Caco-2 (cell line): Measurements from ENCODE around the gene MBOAT7. TPM values are rescaled to one million over a fixed set of nuclear protein-coding genes. Genes with fewer than 3 reads are reported as not detected.

Source experiments
- BruUV-seq: library from RNA; stranded (reverse); fragments of 400-500 nt; replicated peaks from 2 replicates; lab custom pipeline; 2021; lab: Mats Ljungman, UMichigan
- CTCF ChIA-PET: fragments of 300-600 bp; sonication (Branson Sonifier 250); formaldehyde crosslinking; loops from one replicate; lab custom pipeline; 2022; ENCODE audit warnings: antibody characterized with exemption; lab: Charles Lee
- POLR2A ChIA-PET: fragments of 300-600 bp; sonication (Branson Sonifier 250); formaldehyde crosslinking; loops from one replicate; lab custom pipeline; 2022; ENCODE audit warnings: antibody characterized with exemption; lab: Charles Lee
- DNase-seq, 2 experiments: peaks; one replicate each; pipeline versions ENCODE4 v3.0.0 to v3.0.0-alpha.2; 2020 to 2022
- H3K27me3 ChIP-seq: replicated peaks from 2 replicates; pipeline ENCODE4 v1.6.0; 2011; ENCODE audit warnings: low read length; ENCODE audit not compliant: control insufficient read depth, insufficient read depth
- H3K36me3 ChIP-seq: 2 replicates; pipeline ENCODE4 v1.5.1; 2011; ENCODE audit warnings: low read length; ENCODE audit not compliant: control insufficient read depth, insufficient read depth
- H3K4me1 ChIP-seq: fragments of 250-450 bp; sonication (Bioruptor Pico); 2 replicates; pipeline ENCODE4 v1.5.1; 2020; ENCODE audit warnings: mild to moderate bottlenecking
- H3K4me3 ChIP-seq: 2 replicates; pipeline ENCODE4 v1.5.1; 2011; ENCODE audit warnings: low read depth, mild to moderate bottlenecking, control low read depth, low read length
- H3K9me3 ChIP-seq: fragments of 250-450 bp; sonication (Bioruptor Pico); 2 replicates; pipeline ENCODE4 v1.5.1; 2020; ENCODE audit warnings: mild to moderate bottlenecking, moderate library complexity
- H3K27ac Mint-ChIP-seq: one replicate; pipeline ENCODE4 v1.8.0; 2022; ENCODE audit warnings: mixed read lengths; ENCODE audit not compliant: unreplicated experiment
- H3K27me3 Mint-ChIP-seq: one replicate; pipeline ENCODE4 v1.8.0; 2022; ENCODE audit warnings: mixed read lengths; ENCODE audit not compliant: insufficient read depth, unreplicated experiment
- H3K36me3 Mint-ChIP-seq: one replicate; pipeline ENCODE4 v1.8.0; 2022; ENCODE audit warnings: mild to moderate bottlenecking, mixed read lengths; ENCODE audit not compliant: insufficient read depth, unreplicated experiment
- H3K4me1 Mint-ChIP-seq: one replicate; pipeline ENCODE4 v1.8.0; 2022; ENCODE audit warnings: low read depth, mixed read lengths; ENCODE audit not compliant: unreplicated experiment
- H3K4me3 Mint-ChIP-seq: one replicate; pipeline ENCODE4 v1.8.0; 2022; ENCODE audit warnings: mild to moderate bottlenecking, moderate library complexity, mixed read lengths; ENCODE audit not compliant: unreplicated experiment
- H3K9me3 Mint-ChIP-seq: one replicate; pipeline ENCODE4 v1.8.0; 2022; ENCODE audit warnings: mixed read lengths; ENCODE audit not compliant: unreplicated experiment
- intact Hi-C: fragments of 100-400 bp; cut with micrococcal nuclease; formaldehyde crosslinking; loops from one replicate; pipeline ENCODE4 v1.10.0; 2022; ENCODE audit not compliant: unreplicated experiment
- total RNA-seq: library from RNA; stranded (reverse); gene quantifications from 2 replicates; pipeline ENCODE4 v1.2.3, GENCODE V29; 2022
- TF ChIP-seq, protein P1 (sequence below), 2 experiments: fragments of 200-600 bp in 1 of 2; IDR thresholded peaks; 1 replicate in 1 of 2; 2 replicates in 1 of 2; pipeline versions ENCODE4 v1.5.1 to v1.8.0; 2011 to 2022; ENCODE audit warnings: antibody characterized with exemption in 1 of 2, control low read depth in 1 of 2, inconsistent platforms in 1 of 2, low read depth in 1 of 2, low read length in 1 of 2, mild to moderate bottlenecking in 1 of 2, moderate library complexity in 1 of 2; ENCODE audit not compliant: insufficient read depth in 1 of 2, severe bottlenecking in 1 of 2, unreplicated experiment in 1 of 2

Gene MBOAT7
- total RNA-seq, 1 experiment from 2014 or later = 137 TPM

DNA sequence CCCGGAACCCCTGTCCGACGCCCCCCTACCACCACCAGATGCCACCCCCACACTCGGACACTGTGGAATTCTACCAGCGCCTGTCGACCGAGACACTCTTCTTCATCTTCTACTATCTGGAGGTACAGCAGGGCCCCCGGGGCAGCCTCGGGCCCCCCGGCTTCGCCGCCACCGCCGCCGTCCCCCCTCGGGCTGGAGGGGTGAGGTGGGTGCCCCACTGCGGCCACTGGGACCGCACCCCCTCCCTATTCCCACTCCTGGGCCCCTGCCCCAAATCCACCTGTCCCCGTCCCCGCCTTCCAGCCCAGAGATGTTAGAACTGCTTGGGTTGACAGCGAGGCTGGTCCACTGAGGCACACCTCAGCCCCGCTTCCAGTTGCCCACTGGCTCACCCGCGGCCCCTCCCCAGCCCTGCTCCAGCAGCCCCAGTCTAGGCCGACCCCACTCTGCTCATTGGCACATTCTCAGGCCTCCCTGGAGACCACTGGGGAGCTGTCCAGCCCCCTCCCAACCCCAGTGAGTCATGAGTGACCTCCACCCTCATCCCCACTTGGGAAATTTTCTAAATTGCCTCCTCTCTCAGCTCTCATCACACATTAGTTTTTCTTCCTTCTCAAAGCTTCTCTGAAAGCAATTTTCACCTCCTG is 36.4 kb downstream of the MBOAT7 start:
- Mint-ChIP-seq H3K9me3 (no peaks in the 10 kb centered on the region), H3K27ac (peak overlapping the region; percentile 55), H3K27me3 (no peaks in the 10 kb centered on the region), H3K4me3 (no peak overlapping the region), H3K4me1 (peaks cover 10% of the 10 kb centered on the region), H3K36me3 (peaks cover 93% of the 10 kb centered on the region)
- ChIA-PET CTCF (no interaction called here), POLR2A (no interaction called here)
- no peak for DNase-seq
- Histone ChIP-seq H3K27me3 (no peaks in the 10 kb centered on the region), H3K9me3 (no peaks in the 10 kb centered on the region), H3K4me1 (peaks cover 5% of the 10 kb centered on the region; the same call in 1 of the 2 replicates), H3K36me3 (peaks cover 10% of the 10 kb centered on the region), H3K4me3 (no peak overlapping the region)
- TF ChIP-seq, protein P1, sequence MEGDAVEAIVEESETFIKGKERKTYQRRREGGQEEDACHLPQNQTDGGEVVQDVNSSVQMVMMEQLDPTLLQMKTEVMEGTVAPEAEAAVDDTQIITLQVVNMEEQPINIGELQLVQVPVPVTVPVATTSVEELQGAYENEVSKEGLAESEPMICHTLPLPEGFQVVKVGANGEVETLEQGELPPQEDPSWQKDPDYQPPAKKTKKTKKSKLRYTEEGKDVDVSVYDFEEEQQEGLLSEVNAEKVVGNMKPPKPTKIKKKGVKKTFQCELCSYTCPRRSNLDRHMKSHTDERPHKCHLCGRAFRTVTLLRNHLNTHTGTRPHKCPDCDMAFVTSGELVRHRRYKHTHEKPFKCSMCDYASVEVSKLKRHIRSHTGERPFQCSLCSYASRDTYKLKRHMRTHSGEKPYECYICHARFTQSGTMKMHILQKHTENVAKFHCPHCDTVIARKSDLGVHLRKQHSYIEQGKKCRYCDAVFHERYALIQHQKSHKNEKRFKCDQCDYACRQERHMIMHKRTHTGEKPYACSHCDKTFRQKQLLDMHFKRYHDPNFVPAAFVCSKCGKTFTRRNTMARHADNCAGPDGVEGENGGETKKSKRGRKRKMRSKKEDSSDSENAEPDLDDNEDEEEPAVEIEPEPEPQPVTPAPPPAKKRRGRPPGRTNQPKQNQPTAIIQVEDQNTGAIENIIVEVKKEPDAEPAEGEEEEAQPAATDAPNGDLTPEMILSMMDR (IDR thresholded peaks at IDR 0.05; ENCODE audit: insufficient read depth in 1 of 2, low read depth in 1 of 2, low read length in 1 of 2, severe bottlenecking in 1 of 2, unreplicated experiment in 1 of 2) = no peak
- BruUV-seq = no TSS peak
- intact Hi-C loops = no loop called here

DNA sequence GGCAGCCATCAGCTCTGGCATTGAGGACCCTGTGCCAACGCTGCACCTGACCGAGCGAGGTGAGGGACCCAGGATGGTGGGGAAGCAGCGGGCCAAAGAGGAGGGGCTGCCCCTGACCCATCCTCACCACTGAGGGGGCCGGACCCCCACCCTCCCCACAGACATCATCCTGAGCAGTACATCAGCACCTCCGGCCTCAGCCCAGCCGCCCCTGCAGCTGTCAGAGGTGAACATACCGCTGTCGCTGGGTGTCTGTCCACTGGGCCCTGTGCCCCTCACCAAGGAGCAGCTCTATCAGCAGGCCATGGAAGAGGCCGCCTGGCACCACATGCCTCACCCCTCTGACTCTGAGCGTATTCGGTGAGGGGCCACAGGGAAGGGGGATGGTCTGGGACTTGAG is 37.1 kb downstream of the MBOAT7 start:
- DNase-seq = no peak
- Histone ChIP-seq H3K4me1 (peaks cover 5% of the 10 kb centered on the region; the same call in 1 of the 2 replicates), H3K4me3 (no peak overlapping the region), H3K36me3 (peaks cover 10% of the 10 kb centered on the region), H3K9me3 (no peaks in the 10 kb centered on the region), H3K27me3 (no peaks in the 10 kb centered on the region)
- ChIA-PET CTCF (interaction anchor here (2.1 kb wide), 1 partner anchor 15 kb away, joined by 5 read pairs; the partner anchor contains the start of gene CNOT3), POLR2A (no interaction called here)
- H3K4me3 Mint-ChIP-seq = no peak overlapping the region
- peaks cover 94% of the 10 kb centered on the region for H3K36me3 Mint-ChIP-seq
- H3K27me3 Mint-ChIP-seq = no peaks in the 10 kb centered on the region
- intact Hi-C loops = no loop called here
- no TSS peak for BruUV-seq
- H3K27ac Mint-ChIP-seq = no peak overlapping the region
- TF ChIP-seq, protein P1 (IDR thresholded peaks at IDR 0.05; ENCODE audit: insufficient read depth in 1 of 2, low read depth in 1 of 2, low read length in 1 of 2, severe bottlenecking in 1 of 2, unreplicated experiment in 1 of 2) = no peak
- H3K4me1 Mint-ChIP-seq = peaks cover 8% of the 10 kb centered on the region
- no peaks in the 10 kb centered on the region for H3K9me3 Mint-ChIP-seq

GRCh38 chr19:54151362-54152035 is 37.9 kb downstream of the MBOAT7 start:
- intact Hi-C loops = no loop called here
- Histone ChIP-seq H3K9me3 (no peaks in the 10 kb centered on the region), H3K4me3 (no peak overlapping the region), H3K4me1 (peaks cover under 1% of the 10 kb centered on the region; the same call in 1 of the 2 replicates), H3K27me3 (no peaks in the 10 kb centered on the region), H3K36me3 (peaks cover 10% of the 10 kb centered on the region)
- TF ChIP-seq, protein P1 (IDR thresholded peaks at IDR 0.05; ENCODE audit: insufficient read depth in 1 of 2, low read depth in 1 of 2, low read length in 1 of 2, severe bottlenecking in 1 of 2, unreplicated experiment in 1 of 2) = no peak
- Mint-ChIP-seq H3K4me1 (peaks cover under 1% of the 10 kb centered on the region), H3K27ac (peak overlapping the region; percentile 36), H3K27me3 (no peaks in the 10 kb centered on the region), H3K4me3 (no peak overlapping the region), H3K9me3 (no peaks in the 10 kb centered on the region), H3K36me3 (peaks cover 94% of the 10 kb centered on the region)
- BruUV-seq = no TSS peak
- ChIA-PET POLR2A (no interaction called here), CTCF (interaction anchor here (2.1 kb wide), 1 partner anchor 14 kb away, joined by 5 read pairs; the partner anchor contains the start of gene CNOT3)
- DNase-seq = no peak
